Fibroblast of villous mesenchyme (primary cell): Measurements from ENCODE around the gene CEBPB. TPM values are rescaled to one million over a fixed set of nuclear protein-coding genes. Genes with fewer than 3 reads are reported as not detected.

Experiments
- DNase-seq: peaks from one replicate; pipeline ENCODE4 v3.0.0-alpha.2; 2010; ENCODE audit warnings: low read depth
- H3K4me3 ChIP-seq: 2 replicates; pipeline ENCODE4 v1.5.1; 2011; ENCODE audit warnings: low read depth, mild to moderate bottlenecking, low read length
- CTCF ChIP-seq: IDR thresholded peaks from 2 replicates; pipeline ENCODE4 v1.5.1; 2012; ENCODE audit warnings: low read depth, mild to moderate bottlenecking, low read length; ENCODE audit not compliant: insufficient read depth
- total RNA-seq: library from RNA; depleted of rRNA; stranded (reverse); fragments of >200 nt; gene quantifications from 2 replicates; pipeline ENCODE4 v1.2.3, GENCODE V29; 2012

Gene CEBPB
- 70.4 and 71.5 TPM in 2 replicates for total RNA-seq

DNA sequence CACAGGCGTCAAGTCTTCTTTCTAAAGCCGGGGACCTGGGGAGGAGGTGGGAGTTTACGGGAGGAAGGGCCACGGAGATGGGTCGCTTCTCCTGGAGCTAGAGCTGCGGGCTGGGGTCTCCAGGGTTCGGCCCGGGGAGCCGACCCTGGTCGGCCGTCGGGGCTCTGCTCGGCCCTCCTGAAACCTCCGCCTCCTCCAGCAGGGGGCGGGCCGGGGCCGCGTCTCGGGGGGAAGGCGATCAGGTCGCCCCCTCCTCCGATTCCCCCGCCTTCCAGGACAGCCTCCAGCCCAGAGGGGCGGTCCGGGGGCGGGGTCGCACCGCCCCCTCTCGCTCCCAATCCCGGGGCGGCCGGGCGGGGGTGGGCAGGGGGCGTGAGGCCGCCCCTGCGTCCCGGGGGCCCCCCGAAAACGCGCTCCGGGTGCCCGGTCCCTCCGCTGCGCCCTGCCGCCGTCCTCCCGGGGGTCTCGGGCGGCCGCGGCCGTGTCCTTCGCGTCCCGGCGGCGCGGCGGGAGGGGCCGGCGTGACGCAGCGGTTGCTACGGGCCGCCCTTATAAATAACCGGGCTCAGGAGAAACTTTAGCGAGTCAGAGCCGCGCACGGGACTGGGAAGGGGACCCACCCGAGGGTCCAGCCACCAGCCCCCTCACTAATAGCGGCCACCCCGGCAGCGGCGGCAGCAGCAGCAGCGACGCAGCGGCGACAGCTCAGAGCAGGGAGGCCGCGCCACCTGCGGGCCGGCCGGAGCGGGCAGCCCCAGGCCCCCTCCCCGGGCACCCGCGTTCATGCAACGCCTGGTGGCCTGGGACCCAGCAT lies at the start of gene CEBPB:
Gene CEBPB, plus strand, starts transcription at position 580 of the 814 bp plus-strand sequence. Its CDS starts 204 bp downstream, at position 784.
- TF ChIP-seq CTCF = peak; percentile 76
- peak within 1 kb of the TSS; percentile 81 for H3K4me3 ChIP-seq
- DNase-seq = peak; percentile 93

GRCh38 chr20:50141018-50141675 lies 49.5 kb upstream of the CEBPB start:
- H3K4me3 ChIP-seq = no peak overlapping the region
- no peak for TF ChIP-seq CTCF
- DNase-seq = no peak

GRCh38 chr20:50141811-50142561 lies 48.6 kb upstream of the CEBPB start:
- TF ChIP-seq CTCF = no peak
- H3K4me3 ChIP-seq = no peak overlapping the region
- no peak for DNase-seq

- H3K4me3 ChIP-seq = no peak overlapping the region
- no peak for TF ChIP-seq CTCF
- no peak for DNase-seq
Observed at GRCh38 chr20:50142812-50143211, 47.8 kb upstream of the CEBPB start.

- no peak for TF ChIP-seq CTCF
- DNase-seq = peak; percentile 99
- no peak overlapping the region for H3K4me3 ChIP-seq
Observed at GRCh38 chr20:50144362-50144761, 46.3 kb upstream of the CEBPB start.

DNA sequence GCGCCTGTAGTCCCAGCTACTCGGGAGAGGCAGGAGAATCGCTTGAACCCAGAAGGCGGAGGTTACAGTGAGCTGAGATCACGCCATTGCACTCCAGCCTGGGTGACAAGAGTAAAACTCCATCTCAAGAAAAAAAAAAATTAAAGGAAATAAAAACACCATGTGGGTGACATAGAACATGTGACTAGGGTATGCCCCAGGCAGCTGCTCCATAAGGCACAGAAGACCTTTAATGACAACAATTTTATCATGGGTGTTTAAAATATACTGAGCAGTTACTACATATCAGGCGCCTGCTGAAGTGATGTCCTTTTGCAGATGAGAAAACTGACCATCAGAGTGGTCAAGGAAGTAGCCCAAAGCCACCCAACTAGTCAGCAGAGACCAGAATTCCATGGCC lies 45.1 kb upstream of the CEBPB start:
- no peak for DNase-seq
- TF ChIP-seq CTCF = no peak
- no peak overlapping the region for H3K4me3 ChIP-seq
